Activated T-helper 1 cell treated with anti-CD3 and anti-CD28 coated beads, Interleukin-2, amount 50 U/mL, for 16 hours (primary cell): ENCODE data around the gene ACOT11.

Experiments used
- DNase-seq, 2 donors: peaks; one replicate each; pipeline ENCODE4 v3.0.0-alpha.2; 2020; ENCODE audit warnings: low read depth in 1 of 2, low spot score in 1 of 2

The ACOT11 gene

GRCh38 chr1:54643736-54644135 is 95.7 kb downstream of the ACOT11 start:
- DNase-seq = no peak

- DNase-seq = no peak
Measured at GRCh38 chr1:54645806-54646676, 98.0 kb downstream of the ACOT11 start.

GRCh38 chr1:54649130-54649898 is 101.3 kb downstream of the ACOT11 start:
- DNase-seq = no peak

GRCh38 chr1:54649921-54650320 is 101.9 kb downstream of the ACOT11 start:
- no peak for DNase-seq

- DNase-seq = no peak
Measured at GRCh38 chr1:54650417-54650816, 102.4 kb downstream of the ACOT11 start.

GRCh38 chr1:54651608-54652007 is 103.6 kb downstream of the ACOT11 start:
- no peak for DNase-seq

GRCh38 chr1:54652168-54652567 is 104.1 kb downstream of the ACOT11 start:
- no peak for DNase-seq

GRCh38 chr1:54653036-54653435 is 105.0 kb downstream of the ACOT11 start:
- no peak for DNase-seq

GRCh38 chr1:54658164-54658913 is 110.3 kb downstream of the ACOT11 start:
- DNase-seq = no peak
